LHCN-M2 (cell line): ENCODE results near the gene MGAT4C. TPM values are rescaled to one million over a fixed set of nuclear protein-coding genes. Genes with fewer than 3 reads are reported as not detected.
"Not testable (repeated sequence)": the region's sequence is repeated elsewhere in the genome, so short reads cannot be mapped to it uniquely, and the experiment has no call there.

Experiments used
- DNase-seq: peaks from one replicate; pipeline ENCODE4 v3.0.0-alpha.2; 2012; ENCODE audit warnings: low read depth
- total RNA-seq: library from RNA; depleted of rRNA; stranded (reverse); fragments of >200 nt; gene quantifications from 2 replicates; pipeline ENCODE4 v1.2.3, GENCODE V29; 2014

Gene MGAT4C
- total RNA-seq, 1 experiment from 2014 or later, result 0.06 TPM

DNA sequence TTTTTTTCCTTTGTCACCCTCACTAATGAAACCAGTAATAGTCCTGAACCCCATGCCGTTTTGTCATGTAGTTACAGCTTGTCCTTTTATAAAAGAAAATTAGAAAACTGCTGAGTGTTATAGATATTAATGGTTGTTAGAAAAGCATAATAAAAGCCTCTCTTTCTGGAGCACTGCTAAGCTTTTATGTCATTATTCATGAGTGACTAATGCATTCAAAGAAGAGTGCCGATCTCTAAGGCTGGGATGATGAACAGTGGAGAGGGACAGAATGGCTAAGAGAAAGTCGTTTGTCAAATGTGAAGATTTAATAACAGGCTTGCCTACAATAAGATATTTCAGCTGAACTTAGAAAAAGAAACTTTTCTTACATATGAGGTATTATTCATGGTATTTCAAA, 121.6 kb downstream of the MGAT4C start:
- DNase-seq, result peak; percentile 45

DNA sequence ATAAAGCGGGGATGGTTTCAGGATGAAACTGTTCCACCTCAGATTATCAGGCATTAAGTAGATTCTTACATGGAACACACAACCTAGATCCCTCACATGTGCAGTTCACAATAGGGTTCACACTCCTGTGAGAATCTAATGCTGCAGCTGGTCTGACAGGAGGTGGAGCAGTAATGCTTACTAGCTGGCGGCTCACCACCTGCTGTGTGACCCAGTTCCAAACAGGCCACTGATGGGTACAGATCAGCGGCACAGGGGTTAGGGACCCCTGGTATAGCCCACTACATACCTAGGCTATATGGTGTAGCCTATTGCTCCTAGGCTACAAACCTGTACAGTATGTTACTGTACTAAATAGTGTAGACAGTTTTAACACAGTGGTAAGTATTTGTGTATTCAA, 129.3 kb downstream of the MGAT4C start:
- DNase-seq, result not testable (repeated sequence)

DNA sequence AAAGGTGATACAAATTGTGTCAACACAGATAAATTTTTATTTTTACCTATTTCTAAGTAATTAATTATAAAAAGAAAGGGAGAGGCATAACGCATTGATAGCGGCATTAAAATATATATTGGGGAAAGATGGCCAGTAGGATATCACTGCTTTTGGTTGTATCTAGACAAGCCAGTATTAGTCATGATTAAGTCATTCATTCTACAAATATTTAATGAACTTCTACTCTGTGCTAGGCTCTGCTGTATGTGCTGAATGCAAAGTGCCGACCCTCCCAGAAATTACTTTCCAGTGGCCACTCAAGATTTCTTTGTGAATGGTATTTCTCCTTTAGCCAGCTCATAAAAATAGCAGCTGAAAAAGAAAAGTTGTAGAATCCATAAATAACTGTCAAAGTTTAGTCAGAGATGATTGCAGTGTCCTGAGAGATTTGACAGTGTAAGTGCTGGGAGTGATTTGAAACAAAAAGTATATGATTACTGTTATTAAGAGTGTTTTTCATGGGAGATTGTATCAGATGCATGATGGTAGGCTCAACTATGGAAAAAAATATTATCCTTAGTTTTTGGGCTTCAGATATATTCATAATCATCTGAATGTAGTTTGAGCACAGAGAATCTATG, 133.2 kb downstream of the MGAT4C start:
- no peak for DNase-seq

GRCh38 chr12:86118161-86118560, 138.0 kb downstream of the MGAT4C start:
- DNase-seq, result no peak

GRCh38 chr12:86117711-86118110, 138.5 kb downstream of the MGAT4C start:
- DNase-seq, result peak; percentile 56

GRCh38 chr12:86104087-86104486, 152.1 kb downstream of the MGAT4C start:
- DNase-seq, result no peak

DNA sequence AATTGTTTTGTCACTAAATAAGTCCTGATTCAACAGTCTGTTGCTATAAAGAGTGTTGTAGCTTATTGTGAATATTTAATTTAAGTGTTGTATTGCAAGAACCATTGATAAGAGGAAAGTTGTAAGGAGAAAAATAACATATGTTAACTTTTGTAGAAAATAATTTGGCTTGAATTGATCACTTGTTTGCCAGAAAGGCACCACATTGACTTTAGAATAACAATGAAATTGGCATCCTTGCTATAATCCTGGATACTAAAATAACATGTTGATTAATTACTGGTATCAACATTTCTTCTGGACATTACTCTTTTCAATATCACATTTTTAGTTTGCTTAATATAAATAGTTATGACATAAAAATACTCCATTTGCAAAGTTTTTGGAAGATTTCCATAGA, 159.0 kb downstream of the MGAT4C start:
- DNase-seq, result no peak

GRCh38 chr12:86091681-86092080, 164.5 kb downstream of the MGAT4C start:
- no peak for DNase-seq

- DNase-seq, result no peak
Observed at GRCh38 chr12:86081843-86082242, 174.3 kb downstream of the MGAT4C start.

DNA sequence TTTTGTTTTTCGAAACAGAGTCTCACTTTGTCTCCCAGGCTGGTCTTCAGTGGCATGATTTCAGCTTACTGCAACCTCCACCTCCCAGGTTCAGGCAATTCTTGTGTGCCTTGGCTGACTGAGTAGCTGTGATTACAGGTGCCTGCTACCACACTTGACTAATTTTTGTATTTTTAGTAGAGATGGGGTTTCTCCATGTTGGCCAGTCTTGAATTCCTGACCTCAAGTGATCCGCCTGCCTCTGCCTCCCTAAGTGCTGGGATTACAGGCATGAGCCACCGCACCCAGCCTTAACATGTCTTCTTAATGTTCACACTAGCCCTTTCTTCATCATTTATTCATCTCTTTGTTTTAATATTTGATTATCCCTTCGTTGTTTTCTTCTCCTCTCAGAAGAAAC, 197.1 kb downstream of the MGAT4C start:
- not testable (repeated sequence) for DNase-seq

- DNase-seq, result no peak
Observed at GRCh38 chr12:86057092-86057845, 198.9 kb downstream of the MGAT4C start.

- no peak for DNase-seq
Observed at GRCh38 chr12:86052921-86053320, 203.3 kb downstream of the MGAT4C start.

DNA sequence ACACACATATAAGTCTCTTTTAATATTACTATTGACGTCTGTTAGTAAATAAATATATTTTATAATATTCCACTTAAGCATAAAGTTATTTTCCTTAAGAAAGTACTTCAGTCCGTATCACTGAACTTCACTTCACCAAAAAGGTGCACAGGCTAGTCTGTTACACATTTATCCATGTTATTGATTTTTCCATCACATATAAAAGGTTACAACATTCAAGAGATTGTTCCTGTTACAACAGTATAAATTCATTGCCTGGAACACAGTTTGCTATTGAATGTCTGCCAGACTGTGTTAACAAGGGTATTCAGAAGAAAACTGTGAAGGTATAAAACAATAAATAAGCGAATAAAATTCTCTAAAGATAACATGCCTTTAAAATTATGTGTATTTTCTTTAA, 206.2 kb downstream of the MGAT4C start:
- no peak for DNase-seq

GRCh38 chr12:86044396-86044795, 211.8 kb downstream of the MGAT4C start:
- no peak for DNase-seq

DNA sequence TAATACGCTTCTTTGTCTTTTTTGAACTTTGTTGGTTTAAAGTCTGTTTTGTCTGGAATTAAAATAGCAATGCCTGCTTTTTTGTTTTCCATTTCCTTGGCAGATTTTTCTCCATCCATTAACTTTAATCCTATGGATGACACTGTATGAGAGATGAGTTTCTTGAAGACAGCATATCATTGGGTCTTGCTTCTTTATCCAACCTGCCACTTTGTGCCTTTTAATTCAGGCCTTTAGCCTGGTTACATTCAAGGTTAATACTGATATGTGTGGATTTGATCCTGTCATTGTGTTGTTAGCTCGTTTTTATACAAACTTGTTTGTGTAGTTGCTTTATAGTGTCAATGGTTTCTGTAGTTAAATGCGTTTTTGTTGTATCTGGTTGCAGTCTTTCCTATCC, 214.1 kb downstream of the MGAT4C start:
- no peak for DNase-seq

DNA sequence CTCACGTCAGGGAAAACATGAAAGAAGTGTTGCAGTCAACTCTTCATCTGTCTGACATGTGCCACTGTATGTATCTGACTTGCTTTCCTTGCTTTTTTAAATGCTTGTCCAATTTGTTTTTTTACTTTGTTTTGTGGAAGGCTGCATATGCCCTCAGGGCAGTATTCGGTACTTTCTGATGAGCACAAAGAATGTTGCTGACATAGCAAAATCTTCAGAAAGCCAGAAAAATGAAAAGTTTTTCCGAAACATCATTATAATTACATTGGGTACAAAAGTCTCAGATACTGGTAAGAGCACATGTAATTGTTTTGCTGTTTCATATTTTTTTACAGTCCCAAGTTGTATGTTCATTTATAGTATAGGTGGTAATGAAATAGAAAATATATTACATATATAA, 237.8 kb downstream of the MGAT4C start:
- no peak for DNase-seq

DNA sequence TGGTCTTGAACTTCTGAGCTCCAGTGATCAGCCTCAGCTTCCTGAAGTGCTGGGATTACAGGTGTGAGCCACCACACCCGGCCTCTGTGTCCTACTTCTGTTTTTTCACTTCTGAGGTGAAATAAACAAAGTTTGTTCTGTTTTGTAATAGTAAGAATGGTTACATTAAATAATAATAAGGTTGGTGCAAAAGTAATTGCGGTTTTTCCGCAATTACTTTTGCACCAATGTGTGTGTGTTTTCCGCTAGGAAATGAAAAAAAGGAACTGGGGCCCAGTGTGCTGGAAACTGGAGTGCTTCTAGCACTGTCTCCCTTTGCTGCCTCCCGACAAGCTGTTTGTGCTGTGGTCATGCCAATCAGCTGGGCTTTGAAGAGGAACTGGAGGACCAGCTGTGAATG, 241.2 kb downstream of the MGAT4C start:
- DNase-seq, result no peak

GRCh38 chr12:86006727-86007126, 249.5 kb downstream of the MGAT4C start:
- no peak for DNase-seq

DNA sequence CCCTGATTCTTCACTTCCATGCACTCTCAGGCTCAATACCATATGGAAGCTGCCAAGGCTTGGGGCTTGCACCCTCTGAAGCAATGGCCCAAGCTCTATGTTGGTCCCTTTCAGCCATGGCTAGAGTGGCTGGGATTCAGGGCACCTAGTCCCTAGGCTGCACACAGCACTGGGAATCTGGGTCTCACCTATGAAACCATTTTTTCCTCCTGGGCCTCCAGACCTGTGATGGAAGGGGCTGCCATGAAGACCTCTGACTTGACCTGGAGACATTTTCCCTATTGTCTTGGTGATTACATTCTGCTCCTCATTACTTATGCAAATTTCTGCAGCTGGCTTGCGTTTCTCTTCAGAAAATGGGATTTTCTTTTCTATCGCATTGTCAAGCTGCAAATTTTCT, 258.1 kb downstream of the MGAT4C start:
- no peak for DNase-seq

DNA sequence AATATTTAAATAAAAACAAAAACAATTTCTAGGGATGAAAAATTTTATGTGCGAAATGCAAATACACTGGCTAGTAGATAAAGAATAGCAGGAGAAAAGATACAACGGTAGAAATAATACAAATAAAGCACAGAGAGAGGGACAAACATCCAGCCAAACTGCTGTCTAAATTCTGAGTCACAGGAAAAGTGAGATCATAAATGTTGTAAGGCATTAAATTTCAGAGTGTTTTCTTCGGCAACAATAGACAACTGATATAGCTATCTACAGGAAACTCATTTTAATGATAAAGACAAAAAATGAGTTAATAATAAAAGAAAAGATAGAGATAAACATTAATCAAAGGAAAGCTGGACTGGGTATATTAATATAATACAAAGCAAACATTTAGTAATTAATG, 259.9 kb downstream of the MGAT4C start:
- peak; percentile 65 for DNase-seq

- no peak for DNase-seq
Observed at GRCh38 chr12:85993746-85994145, 262.4 kb downstream of the MGAT4C start.

DNA sequence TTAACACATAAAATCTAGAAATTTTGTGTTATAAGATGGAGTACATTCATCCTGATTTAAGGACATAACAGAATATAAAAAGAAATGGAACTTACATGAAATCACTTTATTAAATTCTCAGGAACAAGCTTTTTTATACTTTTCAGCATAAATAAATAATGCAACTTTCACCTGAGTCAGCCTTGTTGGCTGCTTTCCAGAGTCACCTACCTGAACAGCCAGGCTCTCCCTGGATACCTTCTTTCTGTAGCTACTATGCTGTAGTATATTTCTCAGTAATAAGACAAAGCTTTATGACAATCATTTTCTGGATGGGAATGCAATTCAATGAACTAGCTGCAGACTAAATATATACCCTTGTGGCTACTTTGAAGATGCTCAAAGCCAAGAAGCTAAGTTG, 270.2 kb downstream of the MGAT4C start:
- DNase-seq, result no peak

DNA sequence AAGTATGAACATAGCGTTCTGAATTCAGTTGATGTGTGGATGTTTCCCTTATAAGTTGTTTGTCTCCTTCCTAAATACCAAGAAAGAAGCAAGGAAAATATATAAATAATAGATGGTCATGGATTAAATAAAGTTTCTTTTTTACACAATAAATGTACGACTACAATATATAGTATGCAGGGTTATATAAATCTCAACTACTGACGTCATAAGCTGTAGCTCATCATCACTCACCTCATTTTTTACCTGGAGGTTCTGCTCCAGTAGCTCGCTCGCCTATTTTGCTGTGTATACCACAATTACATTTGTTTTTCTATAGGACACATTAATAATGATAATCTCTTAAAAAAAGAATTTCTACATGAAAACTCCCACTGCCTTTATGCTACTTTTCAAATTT, 272.6 kb downstream of the MGAT4C start:
- no peak for DNase-seq
